Activated CD4-positive, alpha-beta T cell treated with anti-CD3 and anti-CD28 coated beads for 4 hours (primary cell): Measurements from ENCODE around the gene PLXND1.

Experiments
- DNase-seq, 2 donors: peaks; one replicate each; pipeline ENCODE4 v3.0.0-alpha.2; 2020

The PLXND1 gene

DNA sequence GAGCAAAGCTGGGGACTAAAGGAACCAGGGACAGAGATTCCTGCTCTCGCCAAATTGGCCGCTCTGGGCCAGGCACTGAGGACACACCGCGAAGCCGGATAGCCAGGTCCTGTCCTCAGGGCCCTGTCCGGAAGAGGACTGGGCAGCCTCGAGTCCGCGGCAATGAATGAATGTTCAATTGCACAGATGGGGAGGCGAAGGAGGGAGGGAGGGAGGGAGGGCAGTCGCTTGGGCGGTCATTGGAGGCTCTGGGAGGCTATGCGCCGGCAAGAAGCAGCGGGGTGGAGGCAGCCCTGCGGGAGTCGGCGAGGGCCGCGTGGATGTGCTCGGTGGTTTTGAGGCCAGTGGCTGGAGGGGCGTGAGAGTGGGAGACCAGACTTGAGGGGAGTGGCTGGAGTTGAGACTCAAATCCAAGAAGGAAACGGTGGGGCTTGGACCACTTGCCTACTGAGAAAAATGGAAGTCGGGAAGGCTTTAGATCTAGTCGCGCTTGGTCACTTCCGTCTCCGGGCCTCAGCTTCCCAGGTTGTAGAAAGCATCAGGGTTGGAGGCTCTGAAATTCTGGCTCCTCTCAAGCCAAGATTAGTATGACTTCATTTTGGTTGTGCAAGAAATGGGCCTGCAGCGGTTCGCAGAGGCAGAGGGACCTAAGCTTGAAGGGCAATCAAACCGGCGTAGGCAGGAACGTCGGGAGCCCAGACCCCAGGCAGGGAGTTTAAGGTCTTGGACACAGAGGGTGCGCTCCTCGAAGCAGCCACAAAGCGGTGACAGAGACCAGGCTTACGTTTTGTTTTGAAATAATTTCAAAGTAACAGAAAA is 21.1 kb upstream of the PLXND1 start:
- DNase-seq, result peak; percentile 63 to 70

GRCh38 chr3:129626744-129627349 is 20.4 kb upstream of the PLXND1 start:
- peak; percentile 44 to 58 for DNase-seq

- no peak for DNase-seq
Measured at GRCh38 chr3:129625072-129625874, 18.8 kb upstream of the PLXND1 start.

DNA sequence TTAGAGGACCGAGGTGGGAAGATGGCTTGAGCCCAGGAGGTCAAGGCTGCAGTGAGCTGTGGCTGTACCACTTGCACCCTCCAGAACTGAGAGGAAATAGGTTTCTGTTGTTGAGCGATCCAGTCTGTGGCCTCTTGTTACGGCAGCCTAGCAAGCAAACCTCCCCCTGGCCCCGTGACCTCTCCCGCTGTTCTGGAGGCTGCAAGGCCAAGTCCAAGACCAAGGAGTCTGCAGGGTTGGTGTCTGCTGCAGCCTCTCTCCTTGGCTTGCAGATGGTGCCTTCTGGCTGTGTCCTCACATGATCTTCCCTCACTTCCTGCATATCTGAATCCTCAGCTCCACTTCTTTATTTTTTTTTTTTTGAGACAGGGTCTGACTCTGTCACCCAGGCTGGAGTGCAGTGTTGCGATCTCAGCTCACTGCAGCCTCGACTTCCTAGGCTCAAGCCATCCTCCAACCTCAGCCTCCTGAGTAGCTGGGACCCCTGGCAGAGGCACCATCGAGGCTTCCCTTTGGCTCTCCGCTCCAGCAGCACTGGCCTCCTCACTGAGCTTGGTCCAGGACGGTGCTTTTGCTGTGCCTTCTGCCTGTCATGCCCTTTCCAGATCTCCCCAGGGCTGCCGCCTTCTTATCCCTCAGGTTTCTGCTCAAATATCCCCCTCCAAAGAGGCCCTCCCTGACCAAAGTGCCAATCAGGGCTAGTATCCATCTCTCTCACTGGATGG is 18.0 kb upstream of the PLXND1 start:
- no peak for DNase-seq

GRCh38 chr3:129623447-129624118 is 17.1 kb upstream of the PLXND1 start:
- DNase-seq, result no peak

DNA sequence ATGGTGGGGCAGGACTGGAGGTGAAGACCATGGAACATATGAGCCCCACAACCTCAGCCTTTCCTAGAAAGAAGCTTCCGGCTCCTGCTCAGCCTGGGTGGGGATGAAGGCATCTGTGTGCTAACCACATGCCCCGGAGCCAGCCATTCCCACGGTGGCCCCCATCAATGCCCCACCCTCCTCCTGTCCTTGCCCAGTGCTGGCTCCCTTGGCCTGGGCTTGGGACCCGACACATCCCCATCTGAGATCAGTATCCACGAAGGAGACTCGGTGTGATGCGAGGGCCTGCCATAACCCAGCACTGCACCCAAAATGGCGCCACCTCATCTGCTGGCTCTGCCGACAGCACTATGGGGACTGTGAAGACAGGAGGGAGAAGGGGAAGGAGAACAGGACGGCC is 16.5 kb upstream of the PLXND1 start:
- DNase-seq, result no peak

GRCh38 chr3:129622226-129622874 is 15.9 kb upstream of the PLXND1 start:
- DNase-seq, result no peak

DNA sequence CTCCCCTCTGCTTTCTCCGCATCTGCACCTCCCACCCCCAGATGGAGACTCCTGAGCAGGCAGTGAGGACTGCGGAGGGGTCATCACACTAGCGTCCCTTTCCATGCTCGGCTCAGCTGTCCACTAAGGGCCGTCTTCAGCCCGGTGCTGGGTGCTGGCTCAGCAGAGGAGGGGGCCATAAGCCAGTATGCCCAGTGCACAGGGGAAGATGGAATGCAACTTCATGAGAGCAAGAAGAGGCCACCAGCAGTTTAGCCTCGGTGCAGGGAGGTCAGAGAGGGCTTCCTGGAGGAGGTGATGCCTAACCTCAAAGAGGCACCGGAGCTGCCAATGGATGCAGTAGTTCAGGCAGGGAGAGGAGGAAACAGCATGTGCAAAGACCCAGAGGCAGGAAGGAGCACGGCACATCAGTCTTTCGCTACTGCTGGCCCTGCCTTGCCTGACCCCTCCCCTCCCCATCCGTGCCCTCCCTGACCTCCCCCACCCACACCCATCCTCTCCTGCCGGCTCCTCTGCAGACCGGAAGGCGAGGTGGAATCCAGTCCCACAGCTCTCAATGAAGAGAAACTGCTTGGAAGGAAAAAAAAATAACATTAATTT is 15.2 kb upstream of the PLXND1 start:
- no peak for DNase-seq

DNA sequence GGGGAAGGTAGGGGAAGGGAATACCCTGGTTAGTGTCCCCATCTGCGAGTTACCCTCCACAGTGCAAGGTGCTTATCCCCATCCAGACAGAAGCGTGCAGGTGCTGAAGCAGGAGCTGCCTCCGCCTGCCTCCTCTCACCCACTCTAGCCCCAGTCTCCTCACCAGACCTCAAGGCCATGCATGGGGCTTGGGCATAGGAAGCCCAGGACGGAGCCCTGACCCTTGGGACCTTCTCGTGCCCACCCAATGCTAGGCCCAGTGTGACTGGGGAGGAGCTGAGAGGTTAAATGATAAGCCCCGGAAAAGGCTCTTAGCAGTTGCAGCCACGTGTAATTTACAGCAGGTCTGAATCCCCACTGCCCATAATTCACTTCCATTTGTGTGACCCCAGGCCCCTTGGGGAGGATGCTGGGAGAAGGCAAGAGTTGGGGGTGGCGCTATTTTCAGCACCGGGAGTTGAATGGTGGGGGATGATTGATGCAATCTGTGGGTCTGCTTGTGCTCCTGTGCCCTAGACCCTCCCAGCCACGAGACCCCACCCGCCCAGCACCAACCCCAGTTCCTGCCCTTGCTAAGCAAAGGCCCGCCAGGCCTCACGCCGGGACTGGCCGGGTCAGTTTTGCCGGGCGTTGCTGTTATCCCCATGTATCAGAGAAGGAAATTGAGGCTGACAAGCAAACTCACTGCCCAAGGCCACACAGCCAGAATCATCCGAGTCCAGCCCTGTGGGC is 14.5 kb upstream of the PLXND1 start:
- no peak for DNase-seq

DNA sequence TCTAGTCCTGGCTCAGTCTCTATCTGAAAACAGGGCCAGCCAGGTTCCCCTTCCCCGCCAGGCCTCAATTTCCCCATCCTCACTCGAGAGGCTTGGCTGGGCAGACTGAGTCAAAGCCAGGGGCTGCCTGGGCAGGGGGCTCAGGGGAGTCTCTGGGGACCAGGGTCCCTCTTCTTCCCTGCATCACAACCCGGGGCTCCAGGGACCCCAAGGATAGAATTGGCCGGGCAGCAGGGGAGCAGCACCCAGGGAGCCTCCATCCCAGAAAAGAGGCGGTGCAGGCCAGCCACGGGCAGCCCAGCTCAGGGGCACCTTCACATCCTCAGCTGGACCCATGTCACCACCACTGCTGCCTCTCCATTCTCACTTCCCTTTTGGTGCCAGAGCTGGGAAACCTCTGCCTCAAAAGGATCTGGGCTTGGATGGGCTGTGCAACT is 13.3 kb upstream of the PLXND1 start:
- no peak for DNase-seq

- no peak for DNase-seq
Measured at GRCh38 chr3:129618901-129619671, 12.6 kb upstream of the PLXND1 start.

- DNase-seq, result no peak
Measured at GRCh38 chr3:129618186-129618820, 11.8 kb upstream of the PLXND1 start.

DNA sequence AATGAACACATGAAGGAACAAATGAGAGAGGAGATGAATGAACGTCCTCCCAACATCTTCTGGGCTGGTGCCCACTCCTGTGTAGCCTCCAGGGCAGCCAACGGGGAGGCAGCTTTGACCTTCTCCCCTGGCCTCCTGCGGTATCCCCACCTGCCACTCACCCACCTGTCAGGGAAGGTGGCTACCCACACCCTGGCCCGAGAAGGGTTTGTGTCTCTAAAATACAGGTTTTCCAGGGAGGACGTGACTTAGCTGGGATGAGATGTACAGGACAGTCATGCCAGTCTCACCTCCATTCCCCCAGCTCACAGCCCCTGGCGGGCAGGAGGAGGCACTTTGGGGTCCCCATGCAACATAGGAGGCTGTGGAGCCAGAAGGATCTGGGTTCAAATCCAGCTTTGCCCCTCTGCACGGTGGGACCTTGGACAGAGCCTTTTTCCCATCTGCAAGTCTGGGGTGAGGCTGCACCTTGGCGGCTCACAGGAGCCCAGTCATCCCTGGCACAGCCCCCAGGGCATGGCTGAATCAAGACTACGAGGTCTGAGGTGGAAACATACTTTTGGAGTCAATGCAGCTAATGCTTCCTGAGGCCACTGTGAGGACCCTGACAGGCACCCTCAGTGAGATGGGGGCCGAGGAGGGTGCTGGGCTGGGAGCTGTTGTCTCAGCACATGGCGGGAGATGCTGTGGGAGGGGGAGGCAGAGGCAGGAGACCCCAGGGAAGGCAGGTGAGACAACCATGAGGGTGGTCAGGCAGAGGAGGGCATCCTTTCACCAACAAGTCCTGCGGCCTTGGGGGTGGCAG is 11.1 kb upstream of the PLXND1 start:
- no peak for DNase-seq

GRCh38 chr3:129616713-129617112 is 10.2 kb upstream of the PLXND1 start:
- DNase-seq, result no peak

DNA sequence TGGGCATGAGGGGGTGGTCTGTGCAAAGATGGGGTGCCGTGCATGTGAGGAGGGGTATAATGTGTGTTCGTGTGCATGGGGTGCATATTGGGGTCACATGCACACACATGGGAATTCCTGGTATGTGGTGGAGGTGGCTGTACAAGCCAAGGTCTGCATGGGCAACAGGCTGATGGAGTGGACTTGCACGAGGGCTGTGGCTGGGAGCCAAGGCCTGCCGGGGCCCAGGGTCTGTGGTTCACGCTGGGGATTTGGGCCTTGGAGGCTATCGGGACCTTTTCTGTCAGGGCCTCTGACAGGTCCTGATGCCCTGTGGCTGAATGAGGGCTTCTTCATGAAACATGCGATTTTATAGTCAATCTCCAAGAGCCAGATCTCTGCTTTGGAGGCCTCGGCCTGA is 9.8 kb upstream of the PLXND1 start:
- DNase-seq, result no peak

- no peak for DNase-seq
Measured at GRCh38 chr3:129615751-129616281, 9.3 kb upstream of the PLXND1 start.

DNA sequence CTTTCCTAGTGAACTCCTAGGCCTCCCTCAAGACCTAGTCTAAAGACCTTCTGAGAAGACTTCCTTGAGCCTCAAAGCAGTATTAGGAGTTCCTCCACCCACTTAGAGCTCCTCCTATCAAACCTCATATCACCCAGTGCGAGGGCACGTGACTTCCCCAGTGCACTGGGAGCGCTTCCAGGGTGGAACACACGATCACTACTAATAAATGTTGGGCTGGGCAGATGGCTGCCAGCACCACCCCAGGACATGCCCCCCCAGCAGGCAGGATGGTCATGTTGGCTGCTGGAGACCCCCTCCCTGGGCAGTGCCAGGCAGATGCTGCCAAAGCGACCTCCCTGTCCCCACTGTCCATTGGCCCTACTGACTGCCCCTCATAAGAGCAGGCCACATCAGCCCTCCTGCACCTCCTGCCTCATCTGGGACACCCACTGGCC is 8.5 kb upstream of the PLXND1 start:
- no peak for DNase-seq

DNA sequence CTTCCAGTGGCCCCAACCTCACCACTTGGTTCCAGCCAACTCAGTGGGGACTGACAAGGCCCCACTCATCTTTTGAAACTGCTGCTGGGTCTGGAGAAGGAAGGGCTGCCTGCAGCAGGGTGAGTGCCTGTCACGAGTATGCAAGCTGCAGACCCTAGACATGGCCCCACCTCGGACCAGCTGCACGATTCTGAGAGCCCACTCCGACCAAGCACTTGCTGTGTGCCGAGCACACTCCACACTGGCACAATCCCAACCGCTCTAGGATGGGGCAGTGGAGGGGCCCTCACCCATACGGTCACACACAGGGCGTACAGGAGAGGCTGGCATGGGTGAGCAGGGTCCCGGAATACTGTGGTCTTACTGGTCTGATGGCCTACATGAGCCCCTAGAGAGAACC is 8.0 kb upstream of the PLXND1 start:
- DNase-seq, result no peak
